Calu3 (cell line): ENCODE results near the gene GTF2H1. TPM values are rescaled to one million over a fixed set of nuclear protein-coding genes. Genes with fewer than 3 reads are reported as not detected.

Experiments
- BruUV-seq: library from RNA; stranded (reverse); fragments of 400-500 nt; replicated peaks from 2 replicates; lab custom pipeline; 2021; lab: Mats Ljungman, UMichigan
- CTCF ChIA-PET: fragments of 300-600 bp; sonication (Branson Sonifier 250); formaldehyde crosslinking; loops from one replicate; lab custom pipeline; 2022; ENCODE audit warnings: antibody characterized with exemption; lab: Charles Lee
- DNase-seq: peaks from one replicate; pipeline ENCODE4 v3.0.0; 2022
- H3K27ac Mint-ChIP-seq: one replicate; pipeline ENCODE4 v1.8.0; 2022; ENCODE audit warnings: mixed read lengths; ENCODE audit not compliant: unreplicated experiment
- H3K27me3 Mint-ChIP-seq: one replicate; pipeline ENCODE4 v1.8.0; 2022; ENCODE audit warnings: mixed read lengths; ENCODE audit not compliant: unreplicated experiment
- H3K36me3 Mint-ChIP-seq: one replicate; pipeline ENCODE4 v1.8.0; 2022; ENCODE audit warnings: mild to moderate bottlenecking, moderate library complexity, mixed read lengths; ENCODE audit not compliant: insufficient read depth, unreplicated experiment
- H3K4me1 Mint-ChIP-seq: one replicate; pipeline ENCODE4 v1.8.0; 2022; ENCODE audit warnings: mild to moderate bottlenecking, low read depth, mixed read lengths; ENCODE audit not compliant: unreplicated experiment
- H3K4me3 Mint-ChIP-seq: one replicate; pipeline ENCODE4 v1.8.0; 2022; ENCODE audit warnings: mild to moderate bottlenecking, low read depth, moderate library complexity, mixed read lengths; ENCODE audit not compliant: unreplicated experiment
- H3K9me3 Mint-ChIP-seq: one replicate; pipeline ENCODE4 v1.8.0; 2022; ENCODE audit warnings: low read depth, mixed read lengths; ENCODE audit not compliant: unreplicated experiment
- CTCF ChIP-seq: fragments of 200-600 bp; IDR thresholded peaks from one replicate; pipeline ENCODE4 v1.8.0; 2022; ENCODE audit warnings: antibody characterized with exemption; ENCODE audit not compliant: unreplicated experiment
- intact Hi-C: fragments of 100-400 bp; cut with micrococcal nuclease; formaldehyde crosslinking; loops from one replicate; pipeline ENCODE4 v1.10.0; 2022; ENCODE audit not compliant: unreplicated experiment
- microRNA-seq: library from miRNA; unstranded; fragments of <30 nt; microRNA quantifications from one replicate; pipeline ENCODE4 v1.2.0, GENCODE V29; 2022
- total RNA-seq: library from RNA; stranded (reverse); gene quantifications from 2 replicates; pipeline ENCODE4 v1.2.3, GENCODE V29; 2022

The GTF2H1 gene
- total RNA-seq, 1 experiment from 2014 or later, result 43.0 TPM

DNA sequence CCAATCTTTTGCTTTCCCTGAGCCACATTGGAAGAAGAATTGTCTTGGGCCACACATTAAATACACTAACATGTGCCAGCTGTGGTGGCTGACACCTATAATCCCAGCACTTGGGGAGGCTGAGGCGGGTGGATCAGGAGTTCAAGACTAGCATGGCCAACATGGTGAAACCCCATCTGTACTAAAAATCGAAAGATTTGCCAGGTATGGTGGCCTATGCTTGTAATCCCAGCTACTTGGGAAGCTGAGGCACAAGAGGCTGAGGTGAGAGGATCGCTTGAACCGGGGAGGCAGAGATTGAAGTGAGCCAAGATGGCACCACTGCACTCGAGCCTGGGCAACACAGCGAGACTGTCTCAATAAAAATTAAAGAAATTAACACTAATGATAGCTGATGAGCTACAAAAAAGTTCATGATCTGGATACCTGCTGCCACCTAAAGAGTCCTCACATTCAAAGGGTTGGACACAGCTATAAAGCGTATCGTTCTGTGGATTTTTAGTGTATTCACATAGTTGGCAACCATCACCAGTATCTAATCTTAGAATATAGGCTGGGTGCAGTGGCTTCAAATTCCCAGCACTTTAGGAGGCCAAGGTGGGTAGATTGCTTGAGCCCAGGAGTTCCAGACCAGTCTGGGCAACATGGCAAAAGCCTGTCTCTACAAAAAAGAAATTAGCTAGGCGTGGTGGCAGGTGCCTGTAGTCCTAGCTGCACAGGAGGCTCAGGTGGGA is 86.4 kb downstream of the GTF2H1 start:
- H3K4me3 Mint-ChIP-seq, result no peak overlapping the region
- DNase-seq, result no peak
- no TSS peak for BruUV-seq
- no peak overlapping the region for H3K27ac Mint-ChIP-seq
- intact Hi-C loops, result no loop called here
- H3K9me3 Mint-ChIP-seq, result peaks cover 3% of the 10 kb centered on the region
- peaks cover 23% of the 10 kb centered on the region for H3K4me1 Mint-ChIP-seq
- no peaks in the 10 kb centered on the region for H3K27me3 Mint-ChIP-seq
- no peak for TF ChIP-seq CTCF
- peaks cover 49% of the 10 kb centered on the region for H3K36me3 Mint-ChIP-seq
- CTCF ChIA-PET, result interaction anchor here (2.4 kb wide), 1 partner anchor 13 kb away, joined by 8 read pairs; no protein-coding TSS in a partner anchor

GRCh38 chr11:18416459-18416858 is 94.1 kb downstream of the GTF2H1 start:
- no peaks in the 10 kb centered on the region for H3K9me3 Mint-ChIP-seq
- no peak for DNase-seq
- intact Hi-C loops, result no loop called here
- H3K4me1 Mint-ChIP-seq, result peaks cover 21% of the 10 kb centered on the region
- H3K36me3 Mint-ChIP-seq, result peaks cover 7% of the 10 kb centered on the region
- no peaks in the 10 kb centered on the region for H3K27me3 Mint-ChIP-seq
- H3K27ac Mint-ChIP-seq, result no peak overlapping the region
- CTCF ChIA-PET, result no interaction called here
- no peak overlapping the region for H3K4me3 Mint-ChIP-seq
- TF ChIP-seq CTCF, result no peak
- BruUV-seq, result no TSS peak

Small RNA genes within 50 kb of the gene (microRNA-seq; reads per million reads assigned to microRNA genes)
- 2.1 reads per million for gene MIR3159

Other genes with a start within 250 kb of the GTF2H1 start
- gene SAAL1, start 216.5 kb upstream of the GTF2H1 start, total RNA-seq, result 23.9 and 29.3 TPM in 2 replicates
- gene MRGPRX3, start 190.0 kb upstream of the GTF2H1 start, total RNA-seq, result not detected in 2 replicates
- gene MRGPRX4, start 149.7 kb upstream of the GTF2H1 start, total RNA-seq, result not detected in 2 replicates
- 2.6 and 7.2 TPM in 2 replicates for gene SAA4, start 85.8 kb upstream of the GTF2H1 start, total RNA-seq
- gene SAA2, start 73.9 kb upstream of the GTF2H1 start, total RNA-seq, result 22.0 and 31.5 TPM in 2 replicates
- gene SAA1, start 56.3 kb upstream of the GTF2H1 start, total RNA-seq, result 23.9 and 54.1 TPM in 2 replicates
- 25.2 and 26.4 TPM in 2 replicates for gene HPS5, start 427 bp upstream of the GTF2H1 start, total RNA-seq
- gene LDHA, start 72.0 kb downstream of the GTF2H1 start, total RNA-seq, result 635 and 721 TPM in 2 replicates
- gene LDHC, start 89.8 kb downstream of the GTF2H1 start, total RNA-seq, result not detected in 2 replicates
- not detected in 2 replicates for gene LDHAL6A, start 133.3 kb downstream of the GTF2H1 start, total RNA-seq
- 57.5 and 61.8 TPM in 2 replicates for gene TSG101, start 204.4 kb downstream of the GTF2H1 start, total RNA-seq